ENCODE data around the gene LINGO4.

LINGO4 gene

GRCh38 chr1:151832318-151832980, 27.2 kb upstream of the LINGO4 start:
- no peak for DNase-seq

- DNase-seq: no peak
These were observed 26.4 kb upstream of the LINGO4 start, which contains the start of gene RORC for GRCh38 chr1:151831605-151832004. Gene RORC (minus strand): TSS chr1:151831802. CDS start chr1:151831764, 38 bp downstream.

GRCh38 chr1:151831256-151831591, 26.0 kb upstream of the LINGO4 start:
- no peak for DNase-seq

- no peak for DNase-seq
These were observed 24.8 kb upstream of the LINGO4 start for GRCh38 chr1:151830055-151830454.

GRCh38 chr1:151829352-151830046, 24.3 kb upstream of the LINGO4 start:
- DNase-seq: no peak

GRCh38 chr1:151828921-151829320, 23.7 kb upstream of the LINGO4 start:
- DNase-seq: no peak

- DNase-seq: no peak
These were observed 22.6 kb upstream of the LINGO4 start for GRCh38 chr1:151827853-151828252.

- peak; percentile 64 for DNase-seq
These were observed 20.8 kb upstream of the LINGO4 start for GRCh38 chr1:151825751-151826660.

- DNase-seq: no peak
These were observed 20.0 kb upstream of the LINGO4 start for GRCh38 chr1:151825204-151825603.

- DNase-seq: no peak
These were observed 18.0 kb upstream of the LINGO4 start for GRCh38 chr1:151823175-151823574.

GRCh38 chr1:151822404-151822803, 17.2 kb upstream of the LINGO4 start:
- peak; percentile 78 for DNase-seq

- no peak for DNase-seq
These were observed 15.7 kb upstream of the LINGO4 start for GRCh38 chr1:151820940-151821339.

- no peak for DNase-seq
These were observed 14.9 kb upstream of the LINGO4 start for GRCh38 chr1:151819976-151820623.

GRCh38 chr1:151819227-151819835, 14.1 kb upstream of the LINGO4 start:
- DNase-seq: no peak

GRCh38 chr1:151817353-151817730, 12.1 kb upstream of the LINGO4 start:
- no peak for DNase-seq

- no peak for DNase-seq
These were observed 11.5 kb upstream of the LINGO4 start for GRCh38 chr1:151816548-151817352.

- DNase-seq: no peak
These were observed 10.6 kb upstream of the LINGO4 start for GRCh38 chr1:151815716-151816327.

GRCh38 chr1:151814971-151815545, 9.8 kb upstream of the LINGO4 start:
- no peak for DNase-seq

GRCh38 chr1:151814426-151814825, 9.2 kb upstream of the LINGO4 start:
- no peak for DNase-seq

- no peak for DNase-seq
These were observed 8.2 kb upstream of the LINGO4 start for GRCh38 chr1:151813271-151813977.
